Astrocyte (in vitro differentiated cells and primary cell): ENCODE data around the gene KRTAP8-1. TPM values are rescaled to one million over a fixed set of nuclear protein-coding genes. Genes with fewer than 3 reads are reported as not detected.

Experiments used
- DNase-seq: peaks from one replicate; pipeline ENCODE4 v3.0.0-alpha.2; 2010; ENCODE audit warnings: low read depth
- FAIRE-seq: peaks from 2 replicates; lab custom pipeline; 2011; peaks lifted over from hg19 to GRCh38; lab: Jason Lieb, UNC
- H2AFZ ChIP-seq: 2 replicates; pipeline ENCODE4 v1.6.0; 2012; ENCODE audit warnings: low read depth, low read length, inconsistent platforms
- H3K27ac ChIP-seq: 2 replicates; pipeline ENCODE4 v1.5.1; 2011; ENCODE audit warnings: low read depth, low read length, inconsistent platforms
- H3K27me3 ChIP-seq: 2 replicates; pipeline ENCODE4 v1.6.0; 2011; ENCODE audit warnings: low read length, inconsistent platforms; ENCODE audit not compliant: insufficient read depth
- H3K36me3 ChIP-seq: 2 replicates; pipeline ENCODE4 v1.5.1; 2011; ENCODE audit warnings: low read length, inconsistent platforms; ENCODE audit not compliant: insufficient read depth
- H3K4me1 ChIP-seq: 2 replicates; pipeline ENCODE4 v1.5.1; 2011; ENCODE audit warnings: low read length, inconsistent platforms; ENCODE audit not compliant: insufficient read depth
- H3K4me2 ChIP-seq: 2 replicates; pipeline ENCODE4 v1.6.0; 2012; ENCODE audit warnings: low read length, inconsistent platforms
- H3K4me3 ChIP-seq: 2 replicates; pipeline ENCODE4 v1.5.1; 2011; ENCODE audit warnings: low read depth, mild to moderate bottlenecking, low read length, inconsistent platforms; ENCODE audit not compliant: insufficient read depth
- H3K79me2 ChIP-seq: 2 replicates; pipeline ENCODE4 v1.6.0; 2012; ENCODE audit warnings: mild to moderate bottlenecking, low read length, inconsistent platforms; ENCODE audit not compliant: insufficient read depth
- H3K9ac ChIP-seq: 2 replicates; pipeline ENCODE4 v1.6.0; 2012; ENCODE audit warnings: mild to moderate bottlenecking, low read length, inconsistent platforms
- H3K9me3 ChIP-seq: 2 replicates; pipeline ENCODE4 v1.5.1; 2012; ENCODE audit warnings: low read depth, mild to moderate bottlenecking, low read length, inconsistent platforms; ENCODE audit not compliant: insufficient read depth
- H4K20me1 ChIP-seq: 2 replicates; pipeline ENCODE4 v1.6.0; 2012; ENCODE audit warnings: low read length, inconsistent platforms; ENCODE audit not compliant: insufficient read depth
- H3K27ac Mint-ChIP-seq: one replicate; pipeline ENCODE4 v1.8.0; 2021; ENCODE audit warnings: mild to moderate bottlenecking, mixed read lengths; ENCODE audit not compliant: unreplicated experiment
- H3K27me3 Mint-ChIP-seq: one replicate; pipeline ENCODE4 v1.8.0; 2021; ENCODE audit warnings: low read depth, mixed read lengths; ENCODE audit not compliant: unreplicated experiment
- H3K36me3 Mint-ChIP-seq: one replicate; pipeline ENCODE4 v1.8.0; 2021; ENCODE audit warnings: low read depth, mixed read lengths; ENCODE audit not compliant: unreplicated experiment
- H3K4me1 Mint-ChIP-seq: one replicate; pipeline ENCODE4 v1.8.0; 2021; ENCODE audit warnings: low read depth, mixed read lengths; ENCODE audit not compliant: unreplicated experiment
- H3K4me3 Mint-ChIP-seq: one replicate; pipeline ENCODE4 v1.8.0; 2021; ENCODE audit warnings: mild to moderate bottlenecking, moderate library complexity, mixed read lengths; ENCODE audit not compliant: unreplicated experiment
- H3K9me3 Mint-ChIP-seq: one replicate; pipeline ENCODE4 v1.8.0; 2021; ENCODE audit warnings: mild to moderate bottlenecking, mixed read lengths; ENCODE audit not compliant: unreplicated experiment
- EZH2 ChIP-seq: IDR thresholded peaks from 2 replicates; pipeline ENCODE4 v1.6.1; 2012; ENCODE audit warnings: mild to moderate bottlenecking, low read length, inconsistent platforms; ENCODE audit not compliant: insufficient read depth
- total RNA-seq: library from RNA; stranded (reverse); gene quantifications from 2 replicates; pipeline ENCODE4 v1.2.1, GENCODE V29; 2021
- TF ChIP-seq, protein P1 (sequence below): IDR thresholded peaks from 2 replicates; pipeline ENCODE4 v1.5.1; 2011; ENCODE audit warnings: low read depth, mild to moderate bottlenecking, inconsistent platforms, low read length, moderate library complexity; ENCODE audit not compliant: insufficient read depth

KRTAP8-1 gene
- total RNA-seq, 1 donor from 2014 or later, result not detected

DNA sequence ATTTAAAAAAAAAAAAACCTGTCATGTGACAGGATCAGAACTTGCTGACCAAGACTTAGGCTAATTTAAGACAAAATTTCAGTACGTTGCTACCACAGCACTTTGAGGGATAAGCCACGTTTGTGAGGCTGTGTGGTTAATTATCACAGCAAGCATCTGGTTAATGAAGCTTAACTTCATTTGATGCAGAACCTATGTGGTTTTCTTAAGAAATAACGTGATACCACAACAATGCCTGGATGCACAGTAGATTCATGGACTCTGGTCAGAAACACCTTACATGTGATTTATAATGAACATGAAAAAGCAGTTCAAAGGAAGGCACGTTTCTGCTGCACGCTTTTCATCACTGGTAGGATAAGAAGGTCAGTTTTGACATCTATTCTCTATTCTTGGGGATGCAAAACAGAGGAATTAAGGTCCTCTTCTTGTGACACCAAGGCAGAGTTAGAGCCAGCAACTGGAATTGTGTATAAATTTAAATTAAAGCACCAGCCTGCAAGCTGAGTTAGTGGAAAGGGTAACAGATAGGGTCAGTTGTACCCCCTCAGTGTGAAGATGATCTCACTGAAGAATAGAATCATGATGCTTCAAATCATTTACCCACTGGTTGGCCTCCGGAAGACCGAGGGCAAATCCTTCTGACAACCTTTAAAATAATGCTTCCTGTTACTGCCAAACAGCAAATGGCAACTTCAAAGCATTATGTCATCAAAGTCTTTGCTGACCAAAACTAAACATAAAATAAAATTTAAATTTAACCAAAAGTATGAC is 6.0 kb upstream of the KRTAP8-1 start:
- Mint-ChIP-seq H3K4me3 (no peak overlapping the region), H3K27ac (no peak overlapping the region), H3K4me1 (no peaks in the 10 kb centered on the region), H3K27me3 (no peaks in the 10 kb centered on the region), H3K9me3 (no peaks in the 10 kb centered on the region), H3K36me3 (no peaks in the 10 kb centered on the region)
- Histone ChIP-seq H3K4me1 (no peaks in the 10 kb centered on the region), H3K9me3 (no peaks in the 10 kb centered on the region), H3K27ac (no peak overlapping the region), H3K4me3 (no peak overlapping the region), H3K79me2 (no peaks in the 10 kb centered on the region), H3K4me2 (no peak overlapping the region), H3K27me3 (no peaks in the 10 kb centered on the region), H3K9ac (no peak overlapping the region), H2AFZ (no peak overlapping the region), H4K20me1 (no peaks in the 10 kb centered on the region), H3K36me3 (no peaks in the 10 kb centered on the region)
- FAIRE-seq, result no peak
- DNase-seq, result no peak
- TF ChIP-seq EZH2, result no peak
- TF ChIP-seq, protein P1, sequence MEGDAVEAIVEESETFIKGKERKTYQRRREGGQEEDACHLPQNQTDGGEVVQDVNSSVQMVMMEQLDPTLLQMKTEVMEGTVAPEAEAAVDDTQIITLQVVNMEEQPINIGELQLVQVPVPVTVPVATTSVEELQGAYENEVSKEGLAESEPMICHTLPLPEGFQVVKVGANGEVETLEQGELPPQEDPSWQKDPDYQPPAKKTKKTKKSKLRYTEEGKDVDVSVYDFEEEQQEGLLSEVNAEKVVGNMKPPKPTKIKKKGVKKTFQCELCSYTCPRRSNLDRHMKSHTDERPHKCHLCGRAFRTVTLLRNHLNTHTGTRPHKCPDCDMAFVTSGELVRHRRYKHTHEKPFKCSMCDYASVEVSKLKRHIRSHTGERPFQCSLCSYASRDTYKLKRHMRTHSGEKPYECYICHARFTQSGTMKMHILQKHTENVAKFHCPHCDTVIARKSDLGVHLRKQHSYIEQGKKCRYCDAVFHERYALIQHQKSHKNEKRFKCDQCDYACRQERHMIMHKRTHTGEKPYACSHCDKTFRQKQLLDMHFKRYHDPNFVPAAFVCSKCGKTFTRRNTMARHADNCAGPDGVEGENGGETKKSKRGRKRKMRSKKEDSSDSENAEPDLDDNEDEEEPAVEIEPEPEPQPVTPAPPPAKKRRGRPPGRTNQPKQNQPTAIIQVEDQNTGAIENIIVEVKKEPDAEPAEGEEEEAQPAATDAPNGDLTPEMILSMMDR, result no peak

DNA sequence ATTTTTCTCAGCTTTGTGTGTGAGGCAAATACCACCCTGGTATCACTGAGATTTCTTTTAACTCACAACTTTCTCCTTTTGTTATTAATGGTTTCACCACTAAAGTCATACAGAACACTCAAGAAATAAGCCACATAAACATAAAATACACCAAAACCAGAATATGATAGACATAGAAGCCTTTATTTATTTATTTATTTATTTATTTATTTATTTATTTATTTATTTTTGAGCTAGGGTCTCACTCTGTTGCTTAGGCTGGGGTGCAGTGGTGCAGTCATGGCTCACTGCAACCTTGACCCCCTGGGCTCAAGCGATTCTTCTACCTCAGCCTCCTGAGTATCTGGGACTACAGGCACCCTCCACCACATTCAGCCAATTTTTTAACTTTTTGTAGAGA is 12.5 kb downstream of the KRTAP8-1 start:
- H3K79me2 ChIP-seq, result no peaks in the 10 kb centered on the region
- FAIRE-seq, result no peak
- no peak for DNase-seq
- H3K27ac ChIP-seq, result no peak overlapping the region
- Mint-ChIP-seq H3K9me3 (no peaks in the 10 kb centered on the region), H3K4me1 (no peaks in the 10 kb centered on the region), H3K4me3 (no peak overlapping the region), H3K27ac (no peak overlapping the region), H3K36me3 (no peaks in the 10 kb centered on the region), H3K27me3 (no peaks in the 10 kb centered on the region)
- no peaks in the 10 kb centered on the region for H3K9me3 ChIP-seq
- H3K4me1 ChIP-seq, result no peaks in the 10 kb centered on the region
- TF ChIP-seq, protein P1, result no peak
- no peak for TF ChIP-seq EZH2
- H4K20me1 ChIP-seq, result no peaks in the 10 kb centered on the region
- no peak overlapping the region for H3K9ac ChIP-seq
- no peak overlapping the region for H3K4me2 ChIP-seq
- H3K4me3 ChIP-seq, result no peak overlapping the region
- no peaks in the 10 kb centered on the region for H3K36me3 ChIP-seq
- no peak overlapping the region for H2AFZ ChIP-seq
- no peaks in the 10 kb centered on the region for H3K27me3 ChIP-seq

DNA sequence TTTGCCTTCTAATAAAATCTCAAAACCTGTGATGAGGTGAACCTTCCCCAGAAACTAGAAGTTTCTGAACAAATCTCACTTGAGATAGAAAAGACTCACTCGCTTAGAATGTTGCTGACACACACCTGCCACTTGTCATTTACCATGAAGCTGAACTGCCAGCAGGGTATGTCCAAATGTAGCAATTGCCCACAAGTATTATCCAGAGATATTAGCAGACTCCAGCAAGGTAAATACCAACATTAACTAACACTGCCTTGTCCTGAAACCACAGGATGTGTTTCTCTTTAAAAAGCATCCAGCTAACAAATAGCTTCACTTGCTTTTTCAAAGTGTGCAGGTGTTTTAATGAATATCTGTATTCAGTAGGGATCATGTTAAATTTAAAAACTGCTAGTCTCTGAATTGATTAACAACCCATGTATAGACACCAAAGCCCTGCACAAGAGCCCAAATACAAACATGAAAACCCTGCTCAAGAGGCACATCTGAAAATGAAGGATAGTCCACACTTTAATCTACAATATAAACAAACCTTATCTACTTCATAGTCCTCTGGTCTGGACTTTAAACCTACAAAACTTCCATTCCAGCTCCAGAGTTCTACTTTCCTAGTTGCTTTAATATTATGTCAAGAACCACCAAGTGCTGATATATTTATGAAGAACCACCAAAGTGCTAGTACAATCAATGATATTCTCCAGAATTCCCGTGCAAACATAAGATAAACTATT is 19.3 kb downstream of the KRTAP8-1 start:
- no peaks in the 10 kb centered on the region for H3K27me3 ChIP-seq
- no peaks in the 10 kb centered on the region for H3K36me3 Mint-ChIP-seq
- no peak overlapping the region for H3K9ac ChIP-seq
- no peak overlapping the region for H3K4me3 Mint-ChIP-seq
- H3K36me3 ChIP-seq, result no peaks in the 10 kb centered on the region
- H3K27me3 Mint-ChIP-seq, result peaks cover 3% of the 10 kb centered on the region
- H3K4me1 Mint-ChIP-seq, result no peaks in the 10 kb centered on the region
- DNase-seq, result no peak
- no peaks in the 10 kb centered on the region for H3K9me3 ChIP-seq
- no peak overlapping the region for H2AFZ ChIP-seq
- no peak overlapping the region for H3K27ac ChIP-seq
- no peak overlapping the region for H3K4me2 ChIP-seq
- H3K27ac Mint-ChIP-seq, result no peak overlapping the region
- no peak overlapping the region for H3K4me3 ChIP-seq
- TF ChIP-seq, protein P1, result no peak
- no peak for TF ChIP-seq EZH2
- H3K79me2 ChIP-seq, result no peaks in the 10 kb centered on the region
- no peaks in the 10 kb centered on the region for H3K9me3 Mint-ChIP-seq
- no peak for FAIRE-seq
- no peaks in the 10 kb centered on the region for H4K20me1 ChIP-seq
- no peaks in the 10 kb centered on the region for H3K4me1 ChIP-seq
